Transverse colon (tissue), 4 donors: Measurements from ENCODE around the gene MOB3C.
A peak's percentile ranks its signal among the peaks of the same experiment; 100 is the strongest.

ENCODE experiments used
- POLR2A ChIP-seq: fragments of 450-650 bp; IDR thresholded peaks from one replicate; pipeline ENCODE4 v1.6.1; 2016; ENCODE audit warnings: antibody characterized with exemption, mild to moderate bottlenecking, moderate library complexity
- POLR2AphosphoS5 ChIP-seq, 3 donors: sonication (generic); formaldehyde crosslinking; IDR thresholded peaks; one replicate each; pipeline ENCODE4 v1.6.1; 2016; ENCODE audit warnings: antibody characterized with exemption in 3 of 3
- TF ChIP-seq, protein P1 (sequence below), 5 experiments: fragments of 200-600 bp in 3 of 5; fragments of 450-650 bp in 2 of 5; sonication (generic) in 3 of 5; IDR thresholded peaks; 1 replicate in 2 of 5; 2 replicates in 3 of 5; pipeline ENCODE4 v1.5.1; 2016 to 2017; ENCODE audit warnings: antibody characterized with exemption in 5 of 5, inconsistent platforms in 3 of 5, mild to moderate bottlenecking in 2 of 5, moderate library complexity in 1 of 5

DNA sequence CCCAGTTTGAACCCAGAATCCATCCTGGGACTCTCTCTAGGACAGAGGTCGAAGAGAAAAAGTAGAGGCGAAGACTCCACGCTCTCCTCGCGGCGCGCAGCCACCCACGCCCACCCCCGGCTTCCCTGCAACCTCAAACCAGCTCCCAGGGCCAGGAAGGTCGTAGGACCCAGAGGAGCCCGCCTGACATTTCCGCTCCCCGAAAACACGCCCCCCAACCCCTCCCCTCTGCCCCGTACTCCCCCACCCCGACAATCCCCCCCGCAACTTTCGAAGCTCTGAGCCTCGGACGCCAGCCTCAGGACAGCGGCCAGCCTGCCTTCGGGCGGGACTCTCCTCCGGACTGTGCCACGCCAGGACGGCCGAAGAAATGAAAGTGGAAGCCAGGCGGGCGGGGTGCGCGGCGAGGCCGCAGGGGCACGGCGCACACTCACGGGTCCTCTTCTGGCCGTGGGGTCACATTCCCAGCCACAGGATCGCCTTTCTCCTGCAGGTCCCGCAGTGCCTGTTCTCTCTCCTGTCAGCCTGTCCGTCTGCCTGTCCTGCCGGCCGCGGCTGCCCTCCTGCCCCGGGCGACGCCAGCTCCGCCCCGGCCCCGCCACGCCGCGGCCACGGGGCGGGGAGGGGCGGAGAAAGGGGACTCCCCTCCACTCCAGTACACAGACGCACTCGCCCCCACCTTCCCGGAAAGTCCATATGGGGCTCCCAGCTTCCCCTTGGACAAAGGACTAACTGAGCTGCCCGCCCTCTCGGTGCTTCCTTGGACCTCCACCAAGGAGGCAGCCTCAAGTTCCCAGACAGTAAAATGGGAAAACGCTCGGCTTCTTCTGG lies at the start of gene MOB3C:
- TF ChIP-seq POLR2AphosphoS5 (IDR thresholded peaks at IDR 0.05) (peak in 2 of 3 donors; percentile 59 to 79), POLR2A (peak; percentile 54)
- TF ChIP-seq, protein P1, sequence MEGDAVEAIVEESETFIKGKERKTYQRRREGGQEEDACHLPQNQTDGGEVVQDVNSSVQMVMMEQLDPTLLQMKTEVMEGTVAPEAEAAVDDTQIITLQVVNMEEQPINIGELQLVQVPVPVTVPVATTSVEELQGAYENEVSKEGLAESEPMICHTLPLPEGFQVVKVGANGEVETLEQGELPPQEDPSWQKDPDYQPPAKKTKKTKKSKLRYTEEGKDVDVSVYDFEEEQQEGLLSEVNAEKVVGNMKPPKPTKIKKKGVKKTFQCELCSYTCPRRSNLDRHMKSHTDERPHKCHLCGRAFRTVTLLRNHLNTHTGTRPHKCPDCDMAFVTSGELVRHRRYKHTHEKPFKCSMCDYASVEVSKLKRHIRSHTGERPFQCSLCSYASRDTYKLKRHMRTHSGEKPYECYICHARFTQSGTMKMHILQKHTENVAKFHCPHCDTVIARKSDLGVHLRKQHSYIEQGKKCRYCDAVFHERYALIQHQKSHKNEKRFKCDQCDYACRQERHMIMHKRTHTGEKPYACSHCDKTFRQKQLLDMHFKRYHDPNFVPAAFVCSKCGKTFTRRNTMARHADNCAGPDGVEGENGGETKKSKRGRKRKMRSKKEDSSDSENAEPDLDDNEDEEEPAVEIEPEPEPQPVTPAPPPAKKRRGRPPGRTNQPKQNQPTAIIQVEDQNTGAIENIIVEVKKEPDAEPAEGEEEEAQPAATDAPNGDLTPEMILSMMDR (IDR thresholded peaks at IDR 0.05) = no peak
